Measurements from ENCODE around the gene TPM2. TPM values are rescaled to one million over a fixed set of nuclear protein-coding genes. Genes with fewer than 3 reads are reported as not detected.
"Not testable (repeated sequence)": the region's sequence is repeated elsewhere in the genome, so short reads cannot be mapped to it uniquely, and the experiment has no call there.

The TPM2 gene
- total RNA-seq, 1 donor from 2014 or later = 3.8 TPM

DNA sequence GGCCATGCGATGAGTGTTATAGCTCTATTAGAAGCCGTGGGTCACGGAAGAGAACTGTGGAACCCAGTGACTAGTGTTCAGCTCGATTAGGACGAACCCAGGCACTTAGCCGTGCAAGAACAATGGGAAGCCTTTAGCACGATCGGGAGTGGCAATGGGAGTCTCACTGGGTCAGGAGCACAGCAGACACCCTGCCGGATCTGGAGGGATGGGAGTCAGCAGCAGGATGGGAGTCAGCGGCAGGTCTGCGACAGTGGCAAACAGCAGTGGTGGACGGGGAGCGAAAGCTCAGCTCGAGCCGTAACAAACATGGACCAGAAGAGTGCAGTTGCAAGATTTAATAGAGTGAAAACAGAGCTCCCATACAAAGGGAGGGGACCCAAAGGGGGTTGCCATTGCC lies 49.3 kb downstream of the TPM2 start:
- DNase-seq; intact Hi-C loops (cut with micrococcal nuclease); H3K9me3 Mint-ChIP-seq; H3K27me3 Mint-ChIP-seq; H3K4me3 Mint-ChIP-seq: not testable (repeated sequence)
- peak overlapping the region; percentile 85 for H3K27ac Mint-ChIP-seq
- H3K36me3 Mint-ChIP-seq (ENCODE audit: low read depth) = peaks cover 31% of the 10 kb centered on the region
- H3K4me1 Mint-ChIP-seq = peaks cover 46% of the 10 kb centered on the region

DNA sequence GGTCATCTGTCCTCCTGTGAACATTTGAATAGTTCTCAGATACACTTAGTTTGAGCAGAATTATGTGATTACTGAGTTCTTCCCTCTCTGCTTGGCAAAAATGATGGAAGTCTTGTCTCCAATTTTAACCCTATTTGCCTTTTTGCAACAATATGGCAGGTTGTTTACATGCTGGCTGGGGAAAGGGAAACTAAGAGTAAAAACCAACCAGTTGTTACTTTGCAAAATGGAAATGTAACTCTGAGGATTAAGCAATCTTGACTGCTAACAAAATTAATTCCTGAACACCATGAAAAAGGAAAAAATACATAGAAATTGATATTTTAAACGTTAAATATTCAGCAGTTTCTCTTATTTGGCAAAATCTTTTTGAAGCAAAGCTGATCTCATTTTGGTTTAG lies 50.1 kb downstream of the TPM2 start:
- no peaks in the 10 kb centered on the region for H3K27me3 Mint-ChIP-seq
- no peak for DNase-seq
- H3K36me3 Mint-ChIP-seq (ENCODE audit: low read depth) = peaks cover 30% of the 10 kb centered on the region
- peaks cover 51% of the 10 kb centered on the region for H3K4me1 Mint-ChIP-seq
- intact Hi-C loops (cut with micrococcal nuclease) = no loop called here
- peak overlapping the region; percentile 39 for H3K4me3 Mint-ChIP-seq
- peak overlapping the region; percentile 90 for H3K27ac Mint-ChIP-seq
- H3K9me3 Mint-ChIP-seq = peaks cover 6% of the 10 kb centered on the region

DNA sequence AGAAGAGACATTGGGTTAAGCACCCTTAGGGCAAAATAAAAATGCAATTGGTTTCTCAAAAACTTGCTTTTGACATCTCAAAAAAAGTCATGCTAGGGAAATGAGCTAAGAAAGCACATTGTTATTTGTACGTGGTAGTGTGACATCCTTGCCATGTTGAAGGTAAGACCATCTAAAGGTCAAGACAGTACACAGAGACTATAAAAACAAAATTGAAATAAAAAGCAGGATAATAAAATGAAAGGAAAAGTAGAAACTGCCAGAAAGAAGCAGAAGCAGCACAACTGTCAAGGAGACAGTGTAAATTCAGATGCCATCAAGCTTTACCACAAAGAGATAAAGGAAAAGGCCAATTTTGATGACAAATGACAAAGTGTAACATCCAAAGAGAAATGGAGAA lies 50.5 kb downstream of the TPM2 start:
- H3K27ac Mint-ChIP-seq = peak overlapping the region; percentile 90
- intact Hi-C loops (cut with micrococcal nuclease) = not testable (repeated sequence)

GRCh38 chr9:35638751-35639150 lies 51.0 kb downstream of the TPM2 start:
- Mint-ChIP-seq H3K4me1 (peaks cover 48% of the 10 kb centered on the region), H3K27ac (peak overlapping the region; percentile 75), H3K36me3 (ENCODE audit: low read depth) (peaks cover 26% of the 10 kb centered on the region)
- H3K4me3 Mint-ChIP-seq; H3K9me3 Mint-ChIP-seq; intact Hi-C loops (cut with micrococcal nuclease); H3K27me3 Mint-ChIP-seq: not testable (repeated sequence)
- DNase-seq = peak; percentile 79

More for the DNA sequence above, 50.5 kb downstream of the TPM2 start:
- H3K36me3 Mint-ChIP-seq (ENCODE audit: low read depth) = peaks cover 26% of the 10 kb centered on the region
- not testable (repeated sequence) for H3K9me3 Mint-ChIP-seq, DNase-seq, H3K27me3 Mint-ChIP-seq
- peak overlapping the region; percentile 39 for H3K4me3 Mint-ChIP-seq
- peaks cover 48% of the 10 kb centered on the region for H3K4me1 Mint-ChIP-seq

GRCh38 chr9:35637427-35637955 lies 52.2 kb downstream of the TPM2 start:
- Mint-ChIP-seq H3K36me3 (ENCODE audit: low read depth) (peaks cover 20% of the 10 kb centered on the region), H3K27ac (peak overlapping the region; percentile 3), H3K4me1 (peaks cover 48% of the 10 kb centered on the region)
- H3K27me3 Mint-ChIP-seq; intact Hi-C loops (cut with micrococcal nuclease); H3K9me3 Mint-ChIP-seq; H3K4me3 Mint-ChIP-seq; DNase-seq: not testable (repeated sequence)

GRCh38 chr9:35636877-35637246 lies 52.9 kb downstream of the TPM2 start:
- H3K9me3 Mint-ChIP-seq; H3K4me3 Mint-ChIP-seq; intact Hi-C loops (cut with micrococcal nuclease); DNase-seq; H3K27me3 Mint-ChIP-seq: not testable (repeated sequence)
- peak overlapping the region; percentile 59 for H3K27ac Mint-ChIP-seq
- H3K36me3 Mint-ChIP-seq (ENCODE audit: low read depth) = peaks cover 20% of the 10 kb centered on the region
- peaks cover 48% of the 10 kb centered on the region for H3K4me1 Mint-ChIP-seq

GRCh38 chr9:35636135-35636876 lies 53.4 kb downstream of the TPM2 start:
- Mint-ChIP-seq H3K9me3 (peaks cover 6% of the 10 kb centered on the region), H3K27ac (peak overlapping the region; percentile 59), H3K27me3 (no peaks in the 10 kb centered on the region), H3K36me3 (ENCODE audit: low read depth) (peaks cover 16% of the 10 kb centered on the region), H3K4me3 (no peak overlapping the region), H3K4me1 (peaks cover 48% of the 10 kb centered on the region)
- no peak for DNase-seq
- intact Hi-C loops (cut with micrococcal nuclease) = no loop called here

DNA sequence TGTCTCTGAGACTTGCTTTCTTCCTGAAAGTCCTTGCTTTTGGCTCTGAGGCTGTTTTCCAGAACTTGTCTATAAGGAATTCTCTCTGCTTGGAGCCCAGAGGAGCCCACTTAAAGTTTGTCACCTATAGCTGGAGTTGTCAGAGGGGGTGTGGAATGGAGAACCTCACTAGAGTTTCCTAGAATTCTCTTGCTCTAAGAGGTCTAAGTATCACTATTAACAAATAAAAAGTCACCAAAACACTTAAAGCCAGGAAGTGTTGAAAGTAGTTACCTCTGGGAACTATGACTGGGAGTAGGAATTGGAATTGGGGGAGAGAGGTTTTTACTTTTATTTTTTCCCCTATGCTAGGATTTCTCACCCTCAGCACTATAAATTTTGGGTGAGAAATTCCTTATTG lies 54.0 kb downstream of the TPM2 start:
- peaks cover 6% of the 10 kb centered on the region for H3K9me3 Mint-ChIP-seq
- intact Hi-C loops (cut with micrococcal nuclease) = loop anchor here (2.0 kb wide), 1 partner anchor 17 kb away; the partner anchor contains the start of gene CD72
- no peak overlapping the region for H3K4me3 Mint-ChIP-seq
- H3K27ac Mint-ChIP-seq = peak overlapping the region; percentile 14
- peaks cover 48% of the 10 kb centered on the region for H3K4me1 Mint-ChIP-seq
- DNase-seq = no peak
- peaks cover 11% of the 10 kb centered on the region for H3K36me3 Mint-ChIP-seq (ENCODE audit: low read depth)
- H3K27me3 Mint-ChIP-seq = no peaks in the 10 kb centered on the region

Other genes starting within 250 kb of the TPM2 start
- gene RUSC2, start 199.8 kb downstream of the TPM2 start, total RNA-seq = 6.9 and 7.9 TPM in 2 replicates
- gene TESK1, start 84.7 kb downstream of the TPM2 start, total RNA-seq = 48.7 and 52.9 TPM in 2 replicates
- gene CD72, start 71.5 kb downstream of the TPM2 start, total RNA-seq = 8.1 and 9.0 TPM in 2 replicates
- 80.4 and 81.8 TPM in 2 replicates for gene SIT1, start 39.0 kb downstream of the TPM2 start, total RNA-seq
- gene RMRP, start 31.9 kb downstream of the TPM2 start, total RNA-seq = 5,949 and 6,301 TPM in 2 replicates
- 20.8 and 21.8 TPM in 2 replicates for gene CCDC107, start 31.6 kb downstream of the TPM2 start, total RNA-seq
- 9.9 and 10.8 TPM in 2 replicates for gene ARHGEF39, start 24.7 kb downstream of the TPM2 start, total RNA-seq
- gene CA9, start 16.0 kb downstream of the TPM2 start, total RNA-seq = 0.52 and 0.82 TPM in 2 replicates
- 220 and 243 TPM in 2 replicates for gene TLN1, start 42.3 kb upstream of the TPM2 start, total RNA-seq
- 27.0 and 27.6 TPM in 2 replicates for gene CREB3, start 42.7 kb upstream of the TPM2 start, total RNA-seq
- 46.7 and 50.1 TPM in 2 replicates for gene GBA2, start 59.3 kb upstream of the TPM2 start, total RNA-seq
- gene RGP1, start 59.4 kb upstream of the TPM2 start, total RNA-seq = 16.3 and 16.7 TPM in 2 replicates
- 0.88 TPM in 1 of 2 replicates, not detected in the other for gene MSMP, start 64.4 kb upstream of the TPM2 start, total RNA-seq
- gene NPR2, start 101.7 kb upstream of the TPM2 start, total RNA-seq = 11.3 and 15.4 TPM in 2 replicates
- gene SPAG8, start 122.3 kb upstream of the TPM2 start, total RNA-seq = 0.21 and 0.52 TPM in 2 replicates
- gene HINT2, start 125.1 kb upstream of the TPM2 start, total RNA-seq = 42.3 and 42.5 TPM in 2 replicates
- not detected in 2 replicates for gene FAM221B, start 138.8 kb upstream of the TPM2 start, total RNA-seq
- gene TMEM8B, start 139.3 kb upstream of the TPM2 start, total RNA-seq = 2.0 and 2.3 TPM in 2 replicates
- gene OR13J1, start 180.5 kb upstream of the TPM2 start, total RNA-seq = not detected in 2 replicates
- gene HRCT1, start 216.3 kb upstream of the TPM2 start, total RNA-seq = not detected in 2 replicates
- gene SPAAR, start 219.6 kb upstream of the TPM2 start, total RNA-seq = not detected in 2 replicates

Measured in activated CD4-positive, alpha-beta T cell treated with anti-CD3 and anti-CD28 coated beads, Interleukin-2, amount 10 ng/mL, durations not matched to agents 24 days and 14 days (primary cell).